ENCODE results near the gene PPP1R12A. TPM values are rescaled to one million over a fixed set of nuclear protein-coding genes. Genes with fewer than 3 reads are reported as not detected.

The PPP1R12A gene
- total and polyA plus RNA-seq, 9 of the 15 experiments (the other 6 are each of a cell fraction or from before 2014, with no cell fraction given) = 26.4 to 119 (median 53.3) TPM

- TF ChIP-seq MGA (IDR thresholded peaks at IDR 0.05) (no peak), RUNX1 (IDR thresholded peaks at IDR 0.05; ENCODE audit: low read depth) (no peak), MAX (CRISPR knock-in tag; IDR thresholded peaks at IDR 0.05) (no peak), RBM34 (IDR thresholded peaks at IDR 0.05; ENCODE audit: borderline replicate concordance, insufficient read depth, low read length) (no peak), ZMIZ1 (IDR thresholded peaks at IDR 0.05; ENCODE audit: low read depth in 2 of 2, low read length in 2 of 2) (no peak), HDGF (IDR thresholded peaks at IDR 0.05) (no peak), SMC3 (conservative IDR thresholded peaks at IDR 0.05; ENCODE audit: insufficient read depth, low read depth, low read length) (no peak)
Observed at GRCh38 chr12:79933043-79933442, 1.9 kb downstream of the PPP1R12A start (continued).

All from K562 (cell line).